ENCODE results near the gene BAIAP2L1.
"Not testable (repeated sequence)": the region's sequence is repeated elsewhere in the genome, so short reads cannot be mapped to it uniquely, and the experiment has no call there.

The BAIAP2L1 gene

GRCh38 chr7:98396768-98397167, 4.1 kb downstream of the BAIAP2L1 start:
- Histone ChIP-seq H3K4me3 (ENCODE audit: low read length) (no peak overlapping the region), H3K4me1 (ENCODE audit: control insufficient read depth, insufficient read depth, low read length) (peaks cover 4% of the 10 kb centered on the region), H3K9me3 (ENCODE audit: control insufficient read depth, low read length) (no peaks in the 10 kb centered on the region), H3K36me3 (ENCODE audit: control insufficient read depth, insufficient read depth, low read length, severe bottlenecking) (no peaks in the 10 kb centered on the region), H3K27me3 (replicated peaks; ENCODE audit: control insufficient read depth, insufficient read depth, low read length) (peaks cover 19% of the 10 kb centered on the region), H3K9ac (ENCODE audit: low read length) (no peak overlapping the region)
- DNase-seq (ENCODE audit: low read depth) = no peak

- no peak overlapping the region for H3K9ac ChIP-seq (ENCODE audit: low read length)
- no peak for DNase-seq (ENCODE audit: low read depth)
- H3K36me3 ChIP-seq (ENCODE audit: control insufficient read depth, insufficient read depth, low read length, severe bottlenecking) = no peaks in the 10 kb centered on the region
- peaks cover 17% of the 10 kb centered on the region for H3K27me3 ChIP-seq (replicated peaks; ENCODE audit: control insufficient read depth, insufficient read depth, low read length)
- no peaks in the 10 kb centered on the region for H3K9me3 ChIP-seq (ENCODE audit: control insufficient read depth, low read length)
- no peak overlapping the region for H3K4me3 ChIP-seq (ENCODE audit: low read length)
- peaks cover 4% of the 10 kb centered on the region for H3K4me1 ChIP-seq (ENCODE audit: control insufficient read depth, insufficient read depth, low read length)
These were observed 4.9 kb downstream of the BAIAP2L1 start for GRCh38 chr7:98395951-98396350.

- no peaks in the 10 kb centered on the region for H3K9me3 ChIP-seq (ENCODE audit: control insufficient read depth, low read length)
- no peaks in the 10 kb centered on the region for H3K36me3 ChIP-seq (ENCODE audit: control insufficient read depth, insufficient read depth, low read length, severe bottlenecking)
- H3K4me3 ChIP-seq (ENCODE audit: low read length) = no peak overlapping the region
- no peak for DNase-seq (ENCODE audit: low read depth)
- peaks cover 17% of the 10 kb centered on the region for H3K27me3 ChIP-seq (replicated peaks; ENCODE audit: control insufficient read depth, insufficient read depth, low read length)
- no peak overlapping the region for H3K9ac ChIP-seq (ENCODE audit: low read length)
- H3K4me1 ChIP-seq (ENCODE audit: control insufficient read depth, insufficient read depth, low read length) = peaks cover 4% of the 10 kb centered on the region
These were observed 5.4 kb downstream of the BAIAP2L1 start for GRCh38 chr7:98395481-98395880.

GRCh38 chr7:98394377-98394836, 6.5 kb downstream of the BAIAP2L1 start:
- Histone ChIP-seq H3K36me3 (ENCODE audit: control insufficient read depth, insufficient read depth, low read length, severe bottlenecking) (no peaks in the 10 kb centered on the region), H3K4me1 (ENCODE audit: control insufficient read depth, insufficient read depth, low read length) (peaks cover 4% of the 10 kb centered on the region)
- peak; percentile 68 for DNase-seq (ENCODE audit: low read depth)

GRCh38 chr7:98387544-98388226, 13.2 kb downstream of the BAIAP2L1 start:
- Histone ChIP-seq H3K4me3 (ENCODE audit: low read length) (no peak overlapping the region), H3K9me3 (ENCODE audit: control insufficient read depth, low read length) (no peaks in the 10 kb centered on the region), H3K27me3 (replicated peaks; ENCODE audit: control insufficient read depth, insufficient read depth, low read length) (peaks cover 4% of the 10 kb centered on the region), H3K4me1 (ENCODE audit: control insufficient read depth, insufficient read depth, low read length) (peaks cover 4% of the 10 kb centered on the region), H3K9ac (ENCODE audit: low read length) (no peak overlapping the region), H3K36me3 (ENCODE audit: control insufficient read depth, insufficient read depth, low read length, severe bottlenecking) (no peaks in the 10 kb centered on the region)
- no peak for DNase-seq (ENCODE audit: low read depth)

More at GRCh38 chr7:98394377-98394836, 6.5 kb downstream of the BAIAP2L1 start:
- Histone ChIP-seq H3K9ac (ENCODE audit: low read length) (no peak overlapping the region), H3K9me3 (ENCODE audit: control insufficient read depth, low read length) (no peaks in the 10 kb centered on the region), H3K27me3 (replicated peaks; ENCODE audit: control insufficient read depth, insufficient read depth, low read length) (peaks cover 13% of the 10 kb centered on the region), H3K4me3 (ENCODE audit: low read length) (no peak overlapping the region)

GRCh38 chr7:98387131-98387530, 13.8 kb downstream of the BAIAP2L1 start:
- H3K4me1 ChIP-seq (ENCODE audit: control insufficient read depth, insufficient read depth, low read length) = no peaks in the 10 kb centered on the region
- DNase-seq (ENCODE audit: low read depth) = no peak
- H3K27me3 ChIP-seq (replicated peaks; ENCODE audit: control insufficient read depth, insufficient read depth, low read length) = peaks cover 4% of the 10 kb centered on the region

GRCh38 chr7:98385532-98385931, 15.4 kb downstream of the BAIAP2L1 start:
- H3K4me3 ChIP-seq (ENCODE audit: low read length); H3K36me3 ChIP-seq (ENCODE audit: control insufficient read depth, insufficient read depth, low read length, severe bottlenecking); H3K9me3 ChIP-seq (ENCODE audit: control insufficient read depth, low read length); H3K27me3 ChIP-seq (replicated peaks; ENCODE audit: control insufficient read depth, insufficient read depth, low read length); DNase-seq (ENCODE audit: low read depth); H3K9ac ChIP-seq (ENCODE audit: low read length); H3K4me1 ChIP-seq (ENCODE audit: control insufficient read depth, insufficient read depth, low read length): not testable (repeated sequence)

More at GRCh38 chr7:98387131-98387530, 13.8 kb downstream of the BAIAP2L1 start:
- Histone ChIP-seq H3K4me3 (ENCODE audit: low read length) (no peak overlapping the region), H3K36me3 (ENCODE audit: control insufficient read depth, insufficient read depth, low read length, severe bottlenecking) (no peaks in the 10 kb centered on the region), H3K9ac (ENCODE audit: low read length) (no peak overlapping the region), H3K9me3 (ENCODE audit: control insufficient read depth, low read length) (no peaks in the 10 kb centered on the region)

GRCh38 chr7:98378210-98378819, 22.6 kb downstream of the BAIAP2L1 start:
- Histone ChIP-seq H3K27me3 (replicated peaks; ENCODE audit: control insufficient read depth, insufficient read depth, low read length) (no peaks in the 10 kb centered on the region), H3K9ac (ENCODE audit: low read length) (no peak overlapping the region), H3K4me1 (ENCODE audit: control insufficient read depth, insufficient read depth, low read length) (no peaks in the 10 kb centered on the region), H3K9me3 (ENCODE audit: control insufficient read depth, low read length) (no peaks in the 10 kb centered on the region), H3K36me3 (ENCODE audit: control insufficient read depth, insufficient read depth, low read length, severe bottlenecking) (no peaks in the 10 kb centered on the region), H3K4me3 (ENCODE audit: low read length) (no peak overlapping the region)
- no peak for DNase-seq (ENCODE audit: low read depth)

- Histone ChIP-seq H3K9me3 (ENCODE audit: control insufficient read depth, low read length) (no peaks in the 10 kb centered on the region), H3K9ac (ENCODE audit: low read length) (no peak overlapping the region), H3K27me3 (replicated peaks; ENCODE audit: control insufficient read depth, insufficient read depth, low read length) (no peaks in the 10 kb centered on the region), H3K4me3 (ENCODE audit: low read length) (no peak overlapping the region), H3K36me3 (ENCODE audit: control insufficient read depth, insufficient read depth, low read length, severe bottlenecking) (no peaks in the 10 kb centered on the region), H3K4me1 (ENCODE audit: control insufficient read depth, insufficient read depth, low read length) (no peaks in the 10 kb centered on the region)
- DNase-seq (ENCODE audit: low read depth) = no peak
These were observed 24.2 kb downstream of the BAIAP2L1 start for GRCh38 chr7:98376711-98377110.

- H3K27me3 ChIP-seq (replicated peaks; ENCODE audit: control insufficient read depth, insufficient read depth, low read length) = no peaks in the 10 kb centered on the region
- H3K4me1 ChIP-seq (ENCODE audit: control insufficient read depth, insufficient read depth, low read length) = no peaks in the 10 kb centered on the region
- H3K9me3 ChIP-seq (ENCODE audit: control insufficient read depth, low read length) = no peaks in the 10 kb centered on the region
- no peak overlapping the region for H3K9ac ChIP-seq (ENCODE audit: low read length)
- no peaks in the 10 kb centered on the region for H3K36me3 ChIP-seq (ENCODE audit: control insufficient read depth, insufficient read depth, low read length, severe bottlenecking)
- H3K4me3 ChIP-seq (ENCODE audit: low read length) = no peak overlapping the region
- no peak for DNase-seq (ENCODE audit: low read depth)
These were observed 25.2 kb downstream of the BAIAP2L1 start for GRCh38 chr7:98375664-98376063.

GRCh38 chr7:98374285-98374680, 26.6 kb downstream of the BAIAP2L1 start:
- no peaks in the 10 kb centered on the region for H3K36me3 ChIP-seq (ENCODE audit: control insufficient read depth, insufficient read depth, low read length, severe bottlenecking)
- no peaks in the 10 kb centered on the region for H3K27me3 ChIP-seq (replicated peaks; ENCODE audit: control insufficient read depth, insufficient read depth, low read length)
- H3K4me1 ChIP-seq (ENCODE audit: control insufficient read depth, insufficient read depth, low read length) = no peaks in the 10 kb centered on the region
- H3K9ac ChIP-seq (ENCODE audit: low read length) = no peak overlapping the region
- H3K4me3 ChIP-seq (ENCODE audit: low read length) = no peak overlapping the region
- no peaks in the 10 kb centered on the region for H3K9me3 ChIP-seq (ENCODE audit: control insufficient read depth, low read length)
- DNase-seq (ENCODE audit: low read depth) = no peak
